Heart right ventricle (tissue), 16 donors: ENCODE results near the gene OLA1. TPM values are rescaled to one million over a fixed set of nuclear protein-coding genes. Genes with fewer than 3 reads are reported as not detected.

Experiments
- ATAC-seq, 8 donors: fragments of 200-7000 bp; cut with Tn5 transposase; one replicate each; pipeline ENCODE4 v1.9.1; 2020; ENCODE audit warnings: mild to moderate bottlenecking in 8 of 8, moderate library complexity in 8 of 8, moderate number of reproducible peaks in 1 of 8
- DNase-seq, 2 donors: peaks; one replicate each; pipeline ENCODE4 v3.0.0-alpha.2; 2020
- H3K27ac ChIP-seq, 10 donors: fragments of 200-600 bp; sonication (generic) in 2 of 10; one replicate each; pipeline versions ENCODE4 v1.5.0 to v1.8.0; 2020 to 2022; ENCODE audit warnings: mild to moderate bottlenecking in 3 of 10
- H3K27me3 ChIP-seq, 7 donors: fragments of 200-600 bp; one replicate each; pipeline ENCODE4 v1.8.0; 2021 to 2022; ENCODE audit warnings: mild to moderate bottlenecking in 2 of 7
- H3K36me3 ChIP-seq, 9 donors: fragments of 200-600 bp; sonication (generic) in 1 of 9; one replicate each; pipeline versions ENCODE4 v1.5.0 to v1.8.0; 2020 to 2022; ENCODE audit warnings: mild to moderate bottlenecking in 2 of 9
- H3K4me1 ChIP-seq, 9 donors: fragments of 200-600 bp; sonication (generic) in 1 of 9; one replicate each; pipeline versions ENCODE4 v1.5.0 to v1.8.0; 2020 to 2022; ENCODE audit warnings: mild to moderate bottlenecking in 4 of 9
- H3K4me3 ChIP-seq, 10 donors: fragments of 200-600 bp; sonication (generic) in 2 of 10; one replicate each; pipeline versions ENCODE4 v1.5.0 to v1.8.0; 2020 to 2022; ENCODE audit warnings: mild to moderate bottlenecking in 7 of 10, moderate library complexity in 2 of 10
- H3K9me3 ChIP-seq, 11 donors: fragments of 200-600 bp in 10 of 11; sonication (generic) in 2 of 11; one replicate each; pipeline versions ENCODE4 v1.5.0 to v1.8.0; 2013 to 2022; ENCODE audit warnings: mild to moderate bottlenecking in 2 of 11, control low read depth in 1 of 11, moderate library complexity in 1 of 11
- WGBS, 2 donors: extraction: QIAGEN DNeasy Blood & Tissue Kit; methylation state at CpG; one replicate each; pipeline ENCODE4 v1.1.7; 2013; ENCODE audit warnings: inconsistent platforms in 1 of 2; 5-methylcytosine and 5-hydroxymethylcytosine counted together
- intact Hi-C, 10 donors: fragments of 100-400 bp; cut with DNase I; formaldehyde crosslinking; loops; one replicate each; pipeline versions ENCODE4 v1.11.1 to v1.14.2; 2022
- polyA plus RNA-seq, 2 donors: library from polyadenylated mRNA; stranded (reverse); fragments of 200-250 nt; gene quantifications; one replicate each; pipeline ENCODE4 v1.2.3, GENCODE V29; 2013
- total RNA-seq, 10 donors: library from RNA; stranded (reverse); fragmentation: NEBNext Ultra II Directional in 3 of 10; extraction: Animal tissue kit (Norgen Biotek cat#: 25700) in 3 of 10; gene quantifications; one replicate each; pipeline versions ENCODE4 v1.2.1 to v1.2.4, GENCODE V29; 2021 to 2023
- TF ChIP-seq, protein P1 (sequence below), 9 donors: fragments of 200-600 bp; sonication (generic) in 2 of 9; IDR thresholded peaks; one replicate each; pipeline versions ENCODE4 v1.5.0 to v1.8.0; 2021 to 2022; ENCODE audit warnings: antibody characterized with exemption in 9 of 9, mild to moderate bottlenecking in 5 of 9, moderate library complexity in 1 of 9
- donor health status: Arrhythmogenic right ventricular cardiomyopathy.
- donor health status: ischemic (EF 13 %, LVEDD 7.1; RV severe dilation, severe dysfunction).
- donor health status: healthy with polysubstance abuse.
- donor health status: DM: no; HTN: yes; CAD: no.
- donor health status: DM: no; HTN: no; CAD: no.
- donor health status: ischemic (EF 25% LVEDD 6.9; RV normal size, moderate dysfunction).
- donor health status: ischemic (EF 25% LVEDD 5.7; RV mildly dilated, moderate dysfunction).
- donor health status: healthy.
- donor health status: DM: yes; HTN: yes; CAD: no.
- donor health status: Ischemic cardiomyopathy.
- donor health status: ischemic (EF 35%, LVEDD 5.7; RV mildly dilated, moderate dysfunction).
- donor health status: nonischemic (EF 11% LVEDD 7.7; RV severe dilation, severe dysfunction).
- donor health status: DM: yes; HTN: yes; CAD: no.
- donor health status: PGD.
- donor health status: ischemic (EF 29% LVEDD 5.4; RV normal size, mild dysfunction).
- donor health status: nonischemic (EF 23%, LVEDD 6.1; RV moderate dilation, normal function).

Gene OLA1
- total and polyA plus RNA-seq, 12 donors = 23.7 to 85.2 (median 73.3) TPM

DNA sequence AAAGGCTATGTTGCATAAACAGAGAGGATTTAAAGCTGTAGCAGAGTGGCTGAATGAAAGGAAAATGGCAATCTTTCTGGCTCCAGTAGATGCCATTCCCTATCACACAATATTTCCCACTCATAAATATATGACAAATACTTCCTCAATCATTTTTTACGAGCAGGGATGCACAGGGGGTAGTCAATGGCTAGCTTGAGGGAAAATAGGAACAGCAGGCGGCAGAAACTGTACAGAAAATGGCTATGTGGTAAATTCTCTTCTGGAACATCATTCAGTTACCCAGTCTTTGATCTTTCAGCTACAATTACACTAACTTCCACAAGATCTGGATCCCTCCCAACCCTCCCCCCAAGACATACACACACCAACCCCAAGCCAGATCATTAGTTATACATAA is 127.2 kb downstream of the OLA1 start:
- intact Hi-C loops = no loop called here
- Histone ChIP-seq H3K4me1 (no peaks in the 10 kb centered on the region), H3K27ac (no peak overlapping the region), H3K9me3 (no peaks in the 10 kb centered on the region), H3K27me3 (no peaks in the 10 kb centered on the region), H3K36me3 (peaks cover 0 to 18% (median 0%) of the 10 kb centered on the region in 9 donors), H3K4me3 (no peak overlapping the region)
- no peak for ATAC-seq
- TF ChIP-seq, protein P1, sequence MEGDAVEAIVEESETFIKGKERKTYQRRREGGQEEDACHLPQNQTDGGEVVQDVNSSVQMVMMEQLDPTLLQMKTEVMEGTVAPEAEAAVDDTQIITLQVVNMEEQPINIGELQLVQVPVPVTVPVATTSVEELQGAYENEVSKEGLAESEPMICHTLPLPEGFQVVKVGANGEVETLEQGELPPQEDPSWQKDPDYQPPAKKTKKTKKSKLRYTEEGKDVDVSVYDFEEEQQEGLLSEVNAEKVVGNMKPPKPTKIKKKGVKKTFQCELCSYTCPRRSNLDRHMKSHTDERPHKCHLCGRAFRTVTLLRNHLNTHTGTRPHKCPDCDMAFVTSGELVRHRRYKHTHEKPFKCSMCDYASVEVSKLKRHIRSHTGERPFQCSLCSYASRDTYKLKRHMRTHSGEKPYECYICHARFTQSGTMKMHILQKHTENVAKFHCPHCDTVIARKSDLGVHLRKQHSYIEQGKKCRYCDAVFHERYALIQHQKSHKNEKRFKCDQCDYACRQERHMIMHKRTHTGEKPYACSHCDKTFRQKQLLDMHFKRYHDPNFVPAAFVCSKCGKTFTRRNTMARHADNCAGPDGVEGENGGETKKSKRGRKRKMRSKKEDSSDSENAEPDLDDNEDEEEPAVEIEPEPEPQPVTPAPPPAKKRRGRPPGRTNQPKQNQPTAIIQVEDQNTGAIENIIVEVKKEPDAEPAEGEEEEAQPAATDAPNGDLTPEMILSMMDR (IDR thresholded peaks at IDR 0.05) = no peak
- WGBS, 2 donors = 95 to 99% methylated on average over 2 of the region's 2 CpGs
- DNase-seq = no peak

- no peak for DNase-seq
- Histone ChIP-seq H3K4me3 (no peak overlapping the region), H3K4me1 (no peaks in the 10 kb centered on the region), H3K27ac (no peak overlapping the region), H3K27me3 (no peaks in the 10 kb centered on the region), H3K9me3 (no peaks in the 10 kb centered on the region), H3K36me3 (peaks cover 0 to 18% (median 0%) of the 10 kb centered on the region in 9 donors)
- intact Hi-C loops = no loop called here
- TF ChIP-seq, protein P1 (IDR thresholded peaks at IDR 0.05) = no peak
- 97 to 99% methylated on average over 2 of the region's 2 CpGs for WGBS, 2 donors
- ATAC-seq = no peak
These were observed 128.0 kb downstream of the OLA1 start for GRCh38 chr2:174120346-174120745.

DNA sequence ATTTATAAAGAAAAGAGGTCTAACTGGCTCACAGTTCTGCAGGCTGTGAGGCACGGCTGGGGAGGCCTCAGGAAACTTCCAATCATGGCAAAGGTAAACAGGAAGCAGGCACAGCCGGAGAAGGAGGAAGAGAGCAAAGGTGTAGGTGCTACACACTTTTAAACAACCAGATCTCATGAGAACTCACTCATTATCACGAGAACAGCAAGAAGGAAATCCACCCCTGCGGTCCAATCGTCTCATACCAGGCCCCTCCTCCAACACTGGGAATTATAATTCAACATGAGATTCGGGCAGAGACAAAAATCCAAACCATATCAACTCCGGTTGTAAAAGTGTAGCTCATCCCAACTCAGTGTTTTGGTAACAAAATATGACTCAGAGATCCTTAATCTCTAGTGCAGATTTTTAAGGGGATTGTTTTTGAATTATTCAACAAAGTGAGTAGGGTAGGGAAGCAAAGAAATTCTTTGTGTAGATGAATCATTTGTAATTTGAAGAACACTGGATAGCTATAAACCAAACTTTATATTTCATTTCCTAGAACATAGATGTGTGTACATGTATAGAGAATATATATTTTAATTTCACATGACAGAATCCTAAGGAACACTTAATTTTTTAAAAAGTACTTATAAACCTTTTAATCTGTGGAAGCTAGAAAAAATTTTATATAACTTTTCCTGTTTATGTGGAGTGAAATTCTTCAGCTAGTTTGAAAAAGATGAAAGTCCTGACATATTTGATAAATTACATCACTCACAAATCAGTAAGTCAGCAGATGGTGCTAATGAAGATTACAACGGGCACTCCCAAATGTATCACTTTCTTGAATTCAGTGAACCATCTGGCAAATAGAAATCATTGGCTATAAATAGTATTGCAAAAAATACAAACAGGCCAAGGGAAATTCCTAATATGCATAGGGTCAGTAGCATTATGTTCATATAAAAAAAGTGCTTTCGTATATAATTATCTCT is 130.1 kb downstream of the OLA1 start:
- Histone ChIP-seq H3K4me3 (no peak overlapping the region), H3K36me3 (peaks cover 0 to 18% (median 5%) of the 10 kb centered on the region in 9 donors), H3K27ac (no peak overlapping the region), H3K9me3 (no peaks in the 10 kb centered on the region), H3K27me3 (no peaks in the 10 kb centered on the region), H3K4me1 (no peaks in the 10 kb centered on the region)
- TF ChIP-seq, protein P1 (IDR thresholded peaks at IDR 0.05) = no peak
- ATAC-seq (no peak), DNase-seq (no peak)
- intact Hi-C loops = no loop called here
- WGBS, 2 donors = 69 to 71% methylated on average over 9 of the region's 9 CpGs

DNA sequence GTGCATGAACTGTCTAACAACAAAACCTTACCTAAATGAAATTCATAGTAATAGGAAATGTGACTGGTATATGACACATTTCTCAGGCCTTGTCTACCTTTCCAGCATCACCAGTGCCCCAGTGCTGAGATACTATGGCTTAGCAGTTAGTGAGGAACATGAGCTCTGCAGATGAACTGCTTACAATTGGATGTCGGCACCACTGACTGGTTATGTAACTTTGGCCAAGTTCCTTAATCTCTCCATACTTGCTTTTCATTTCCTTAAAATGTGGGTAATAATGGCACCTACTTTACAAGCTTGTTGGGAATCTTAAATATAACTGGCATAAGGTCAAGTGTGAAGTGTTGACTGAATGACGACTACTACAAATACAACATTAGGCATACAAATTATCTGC is 136.3 kb downstream of the OLA1 start:
- intact Hi-C loops = no loop called here
- no peak for DNase-seq
- Histone ChIP-seq H3K36me3 (peaks cover 0 to 5% (median 0%) of the 10 kb centered on the region in 9 donors), H3K4me3 (no peak overlapping the region), H3K27me3 (no peaks in the 10 kb centered on the region), H3K27ac (no peak overlapping the region), H3K9me3 (no peaks in the 10 kb centered on the region), H3K4me1 (no peaks in the 10 kb centered on the region)
- no peak for ATAC-seq
- 90% methylated on average over 2 of the region's 2 CpGs for WGBS, 2 donors
- TF ChIP-seq, protein P1 (IDR thresholded peaks at IDR 0.05) = no peak
